Skeletal muscle cell (primary cell): ENCODE data around the gene TDRD7.

ENCODE experiments used
- DNase-seq: peaks from one replicate; pipeline ENCODE4 v3.0.0-alpha.2; 2010; ENCODE audit warnings: low read depth
- H3K4me3 ChIP-seq: 2 replicates; pipeline ENCODE4 v1.5.1; 2011; ENCODE audit warnings: low read depth, mild to moderate bottlenecking, control low read depth, low read length, moderate library complexity

TDRD7 gene, protein sequence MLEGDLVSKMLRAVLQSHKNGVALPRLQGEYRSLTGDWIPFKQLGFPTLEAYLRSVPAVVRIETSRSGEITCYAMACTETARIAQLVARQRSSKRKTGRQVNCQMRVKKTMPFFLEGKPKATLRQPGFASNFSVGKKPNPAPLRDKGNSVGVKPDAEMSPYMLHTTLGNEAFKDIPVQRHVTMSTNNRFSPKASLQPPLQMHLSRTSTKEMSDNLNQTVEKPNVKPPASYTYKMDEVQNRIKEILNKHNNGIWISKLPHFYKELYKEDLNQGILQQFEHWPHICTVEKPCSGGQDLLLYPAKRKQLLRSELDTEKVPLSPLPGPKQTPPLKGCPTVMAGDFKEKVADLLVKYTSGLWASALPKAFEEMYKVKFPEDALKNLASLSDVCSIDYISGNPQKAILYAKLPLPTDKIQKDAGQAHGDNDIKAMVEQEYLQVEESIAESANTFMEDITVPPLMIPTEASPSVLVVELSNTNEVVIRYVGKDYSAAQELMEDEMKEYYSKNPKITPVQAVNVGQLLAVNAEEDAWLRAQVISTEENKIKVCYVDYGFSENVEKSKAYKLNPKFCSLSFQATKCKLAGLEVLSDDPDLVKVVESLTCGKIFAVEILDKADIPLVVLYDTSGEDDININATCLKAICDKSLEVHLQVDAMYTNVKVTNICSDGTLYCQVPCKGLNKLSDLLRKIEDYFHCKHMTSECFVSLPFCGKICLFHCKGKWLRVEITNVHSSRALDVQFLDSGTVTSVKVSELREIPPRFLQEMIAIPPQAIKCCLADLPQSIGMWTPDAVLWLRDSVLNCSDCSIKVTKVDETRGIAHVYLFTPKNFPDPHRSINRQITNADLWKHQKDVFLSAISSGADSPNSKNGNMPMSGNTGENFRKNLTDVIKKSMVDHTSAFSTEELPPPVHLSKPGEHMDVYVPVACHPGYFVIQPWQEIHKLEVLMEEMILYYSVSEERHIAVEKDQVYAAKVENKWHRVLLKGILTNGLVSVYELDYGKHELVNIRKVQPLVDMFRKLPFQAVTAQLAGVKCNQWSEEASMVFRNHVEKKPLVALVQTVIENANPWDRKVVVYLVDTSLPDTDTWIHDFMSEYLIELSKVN

GRCh38 chr9:97411789-97412625 lies at the start of gene TDRD7:
Gene TDRD7 (plus strand): TSS chr9:97412096. CDS start chr9:97428466, 16,370 bp downstream.
- peak within 1 kb of the TSS; percentile 69 for H3K4me3 ChIP-seq
- DNase-seq: peak; percentile 7

- H3K4me3 ChIP-seq: no peak overlapping the region
- no peak for DNase-seq
Observed at GRCh38 chr9:97362777-97363545, 48.9 kb upstream of the TDRD7 start.

DNA sequence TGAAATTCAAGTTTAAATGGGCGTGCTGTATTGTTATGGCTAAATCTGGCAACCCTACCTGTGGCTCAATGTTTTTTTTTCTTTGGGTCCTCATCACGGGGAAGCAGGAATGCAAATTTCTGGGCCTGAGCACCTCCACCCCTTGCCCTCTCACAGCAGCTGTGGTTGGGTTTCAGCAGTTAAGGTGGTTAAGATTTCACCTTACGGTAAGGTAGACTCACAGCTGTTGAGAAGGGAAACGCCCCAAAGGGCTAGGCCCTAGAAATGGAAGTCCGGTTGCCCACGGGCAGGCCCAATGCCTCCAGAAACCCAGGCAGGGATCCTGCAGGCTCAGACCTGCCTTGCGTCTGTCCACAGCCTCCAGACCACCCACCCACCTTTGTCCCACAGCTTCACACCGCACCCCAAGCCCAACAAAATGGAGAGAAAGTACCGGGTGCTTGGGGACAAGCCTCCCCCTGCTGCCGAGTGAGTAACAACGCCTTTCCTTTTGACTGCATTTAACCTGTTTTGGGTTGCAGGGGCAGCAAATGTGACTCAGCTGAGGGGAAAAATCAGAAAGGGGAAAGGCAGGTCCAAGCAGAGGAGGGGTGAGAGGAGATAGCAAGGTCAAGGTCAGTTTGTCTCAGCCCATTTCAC lies 48.1 kb upstream of the TDRD7 start:
- no peak overlapping the region for H3K4me3 ChIP-seq
- DNase-seq: no peak

- no peak for DNase-seq
- no peak overlapping the region for H3K4me3 ChIP-seq
Observed at GRCh38 chr9:97364769-97365490, 47.0 kb upstream of the TDRD7 start.

- H3K4me3 ChIP-seq: no peak overlapping the region
- DNase-seq: no peak
Observed at GRCh38 chr9:97365634-97366033, 46.3 kb upstream of the TDRD7 start.

DNA sequence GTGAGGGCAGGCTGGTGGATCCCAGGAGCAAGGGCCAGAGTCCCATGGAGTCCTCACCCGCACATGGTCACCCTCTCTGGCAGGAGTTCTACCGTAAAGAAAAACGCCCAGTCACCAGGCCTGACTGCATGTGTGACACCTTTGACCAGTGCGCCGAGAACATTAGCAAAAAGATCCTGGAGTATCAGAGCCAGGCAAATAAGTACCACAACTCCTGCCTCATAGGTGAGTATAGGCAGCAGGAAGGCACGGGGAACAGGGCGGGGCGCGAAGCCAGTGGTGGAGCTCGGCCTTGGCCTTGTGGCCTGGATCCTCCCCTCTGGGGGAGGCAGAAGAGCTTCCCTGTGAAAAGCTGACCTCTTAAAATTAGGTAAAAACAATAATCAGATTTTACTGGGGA lies 45.4 kb upstream of the TDRD7 start:
- H3K4me3 ChIP-seq: no peak overlapping the region
- DNase-seq: no peak

DNA sequence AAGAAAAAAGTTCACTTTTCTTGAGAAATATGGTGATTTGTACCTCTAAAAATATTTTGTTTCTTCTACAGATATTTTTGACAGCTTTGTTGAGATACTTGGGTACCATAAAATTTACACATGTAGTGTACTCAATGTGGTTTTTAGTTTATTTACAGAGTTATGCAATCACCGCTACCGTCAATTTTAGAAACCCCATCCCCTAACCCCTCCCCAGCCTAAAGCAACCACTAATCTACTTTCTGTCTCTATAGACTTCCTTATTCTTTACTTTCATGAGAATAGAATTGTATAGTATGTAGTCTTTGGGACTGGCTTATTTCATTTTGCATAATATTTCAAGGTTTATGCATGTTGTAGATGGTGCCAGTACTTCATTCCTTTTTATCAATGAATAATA lies 45.0 kb upstream of the TDRD7 start:
- no peak for DNase-seq
- H3K4me3 ChIP-seq: no peak overlapping the region

DNA sequence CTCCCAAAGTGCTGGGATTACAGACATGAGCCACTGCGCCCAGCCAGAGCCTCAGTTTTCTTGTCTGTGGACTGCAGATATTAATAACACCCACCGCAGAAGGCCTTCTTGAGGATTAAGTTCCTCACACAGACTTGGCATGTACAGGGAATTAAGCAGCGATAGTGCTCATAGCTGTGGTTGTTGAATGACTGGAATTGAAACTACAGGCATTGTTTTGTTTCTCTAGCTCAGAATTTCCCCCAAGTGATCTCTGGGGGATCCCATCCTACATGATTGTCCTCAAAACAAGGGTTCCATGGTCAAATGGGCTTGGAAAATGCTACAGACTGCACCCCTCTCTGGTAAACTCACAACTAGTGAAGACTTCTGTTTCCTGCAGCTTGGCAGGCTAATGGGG lies 44.2 kb upstream of the TDRD7 start:
- DNase-seq: no peak
- H3K4me3 ChIP-seq: no peak overlapping the region

- no peak overlapping the region for H3K4me3 ChIP-seq
- DNase-seq: no peak
Observed at GRCh38 chr9:97368964-97369363, 42.9 kb upstream of the TDRD7 start.

GRCh38 chr9:97372580-97372979 lies 39.3 kb upstream of the TDRD7 start:
- H3K4me3 ChIP-seq: no peak overlapping the region
- no peak for DNase-seq

DNA sequence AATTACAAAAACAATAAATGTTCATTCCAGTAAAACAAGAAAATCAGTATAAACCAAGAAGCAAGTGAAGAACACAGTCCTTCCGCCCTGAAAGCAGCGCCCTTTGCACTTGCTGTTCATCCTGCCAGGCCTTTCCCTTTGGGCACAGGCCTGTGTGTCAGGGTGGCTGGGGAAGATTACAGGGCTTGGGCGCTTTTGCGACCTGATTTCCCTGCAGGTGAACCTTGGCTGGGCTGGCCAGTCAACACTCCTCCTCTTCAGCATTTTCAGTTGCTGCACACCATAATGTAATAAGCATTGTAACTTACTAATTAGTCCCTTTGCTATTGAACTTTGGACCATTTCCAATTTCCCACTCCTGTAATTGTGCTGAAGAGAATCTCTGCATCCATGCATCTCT lies 38.6 kb upstream of the TDRD7 start:
- H3K4me3 ChIP-seq: no peak overlapping the region
- no peak for DNase-seq

DNA sequence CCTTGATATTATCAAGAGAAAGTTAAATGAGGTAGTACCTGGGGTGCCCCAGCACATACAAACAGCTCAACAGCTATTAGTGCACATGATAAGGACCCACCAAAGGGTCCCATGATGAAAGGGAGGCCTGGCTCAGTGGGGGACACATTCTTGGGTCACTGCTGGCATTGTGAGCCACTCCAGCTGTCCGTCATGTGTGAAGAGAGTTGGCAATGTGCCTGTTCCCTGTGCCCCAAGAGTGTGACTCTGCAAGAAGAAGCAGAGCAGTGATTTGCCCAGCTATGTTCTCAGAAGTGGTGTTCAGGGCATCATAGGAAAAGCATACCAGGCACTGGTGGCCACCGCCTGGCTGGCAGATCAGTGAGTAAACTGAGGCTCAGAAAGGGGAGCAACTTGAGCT lies 37.1 kb upstream of the TDRD7 start:
- DNase-seq: no peak
- no peak overlapping the region for H3K4me3 ChIP-seq

- H3K4me3 ChIP-seq: no peak overlapping the region
- DNase-seq: no peak
Observed at GRCh38 chr9:97376902-97377301, 35.0 kb upstream of the TDRD7 start.

DNA sequence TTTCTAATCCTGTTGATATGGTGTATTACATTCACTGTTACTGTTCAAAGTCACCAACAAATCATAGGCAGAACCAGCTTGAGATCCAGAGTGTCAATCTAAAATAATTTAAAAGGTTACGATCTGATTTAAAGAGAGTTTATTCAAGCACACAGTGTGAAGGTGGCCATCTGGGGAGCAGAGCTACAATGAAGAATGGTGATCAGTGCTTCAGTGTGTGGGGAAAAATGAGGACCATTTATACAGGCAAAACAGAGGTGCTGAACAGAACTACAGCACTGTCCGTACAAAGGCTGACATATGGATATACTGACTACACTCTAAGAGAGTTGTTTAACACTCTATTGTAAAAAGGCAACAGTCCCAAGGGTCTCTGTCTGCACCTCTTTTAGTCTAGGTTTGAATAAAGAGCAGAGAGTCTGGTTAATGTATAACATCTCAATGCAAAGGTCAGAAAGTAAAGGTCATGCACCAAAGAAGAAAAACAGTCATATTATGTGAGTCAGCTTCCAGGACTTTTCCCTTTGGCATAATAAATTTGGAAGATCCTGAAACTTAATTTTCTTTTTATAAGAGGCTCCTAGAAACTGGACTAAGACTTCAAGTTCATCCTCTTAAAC lies 29.7 kb upstream of the TDRD7 start:
- DNase-seq: no peak
- H3K4me3 ChIP-seq: no peak overlapping the region

DNA sequence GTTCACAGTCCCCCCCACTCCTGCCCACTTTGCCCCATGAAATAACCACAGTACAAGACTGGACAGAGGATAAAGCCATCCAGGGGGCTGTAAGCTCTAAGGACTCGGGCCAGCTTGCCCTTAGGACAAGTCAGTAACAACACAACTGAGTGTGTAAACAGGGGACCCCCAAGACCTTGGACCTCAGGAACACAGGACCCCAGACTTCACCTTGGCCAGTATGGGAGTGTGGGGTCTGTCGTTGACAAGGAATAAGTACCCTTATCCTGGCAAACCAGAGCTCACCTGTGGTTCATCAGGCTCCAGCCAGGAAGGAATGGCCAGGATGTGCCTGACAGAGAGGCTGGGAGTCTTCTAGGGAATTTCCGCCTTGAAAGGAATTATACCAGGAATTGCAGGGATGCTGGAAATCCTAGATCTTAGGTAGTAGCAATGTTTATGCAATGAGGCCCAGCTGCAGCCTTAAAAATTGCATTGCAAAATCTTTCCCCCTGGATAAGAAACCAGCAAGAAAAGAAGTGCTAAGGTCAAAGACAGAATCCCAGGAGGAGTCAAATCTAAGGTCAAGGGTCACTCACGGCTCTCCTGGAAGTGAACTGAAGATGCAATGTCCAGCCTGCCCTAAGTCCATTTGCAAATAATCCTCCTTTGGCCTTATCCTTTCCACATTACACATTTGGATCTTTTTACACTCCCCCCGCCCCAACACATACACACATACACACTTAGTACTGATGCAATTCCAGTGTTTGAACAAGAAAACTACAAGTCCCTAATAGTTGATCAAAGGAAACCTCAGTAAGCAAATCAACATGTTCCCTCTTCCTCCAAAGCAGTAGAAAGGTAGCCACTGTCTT lies 27.3 kb upstream of the TDRD7 start:
- no peak overlapping the region for H3K4me3 ChIP-seq
- no peak for DNase-seq

GRCh38 chr9:97385626-97386264 lies 26.2 kb upstream of the TDRD7 start:
- no peak for DNase-seq
- H3K4me3 ChIP-seq: no peak overlapping the region
